T-helper 9 cell (primary cell): ENCODE measurements around the gene CCDC124.
"Not testable (repeated sequence)": the region's sequence is repeated elsewhere in the genome, so short reads cannot be mapped to it uniquely, and the experiment has no call there.

Experiments used
- DNase-seq: peaks from one replicate; pipeline ENCODE4 v3.0.0-alpha.2; 2020
- total RNA-seq, 2 donors: gene quantifications; one replicate each; lab custom pipeline; 2026; lab: John Stamatoyannopoulos, UW

Gene CCDC124
- total RNA-seq: 12.8 to 14.8 reads per million in 2 donors

- peak; percentile 89 for DNase-seq
Observed at GRCh38 chr19:17932485-17933338, at the start of gene CCDC124. CCDC124 (plus strand) TSS chr19:17933015; CDS start chr19:17936421, 3,406 bp downstream.

GRCh38 chr19:17883627-17884410, 49.0 kb upstream of the CCDC124 start:
- no peak for DNase-seq

GRCh38 chr19:17886515-17886914, 46.3 kb upstream of the CCDC124 start:
- no peak for DNase-seq

GRCh38 chr19:17887221-17887620, 45.6 kb upstream of the CCDC124 start:
- DNase-seq: not testable (repeated sequence)

- DNase-seq: no peak
Observed at GRCh38 chr19:17888260-17888659, 44.6 kb upstream of the CCDC124 start.

GRCh38 chr19:17889609-17890214, 43.1 kb upstream of the CCDC124 start:
- DNase-seq: no peak

- DNase-seq: no peak
Observed at GRCh38 chr19:17893766-17894165, 39.0 kb upstream of the CCDC124 start.

- no peak for DNase-seq
Observed at GRCh38 chr19:17902701-17903100, 30.1 kb upstream of the CCDC124 start.

- no peak for DNase-seq
Observed at GRCh38 chr19:17908244-17908643, 24.6 kb upstream of the CCDC124 start.

- DNase-seq: no peak
Observed at GRCh38 chr19:17909003-17909732, 23.6 kb upstream of the CCDC124 start.

GRCh38 chr19:17910791-17911360, 21.9 kb upstream of the CCDC124 start:
- DNase-seq: no peak

- no peak for DNase-seq
Observed at GRCh38 chr19:17915940-17916593, 16.7 kb upstream of the CCDC124 start.

- DNase-seq: not testable (repeated sequence)
Observed at GRCh38 chr19:17918151-17918550, 14.7 kb upstream of the CCDC124 start.

GRCh38 chr19:17919122-17919521, 13.7 kb upstream of the CCDC124 start:
- not testable (repeated sequence) for DNase-seq

GRCh38 chr19:17920527-17920926, 12.3 kb upstream of the CCDC124 start:
- DNase-seq: no peak

- no peak for DNase-seq
Observed at GRCh38 chr19:17922138-17922537, 10.7 kb upstream of the CCDC124 start.

GRCh38 chr19:17926044-17926443, 6.8 kb upstream of the CCDC124 start:
- no peak for DNase-seq

- no peak for DNase-seq
Observed at GRCh38 chr19:17929056-17929455, 3.8 kb upstream of the CCDC124 start.

GRCh38 chr19:17931532-17932191, 1.2 kb upstream of the CCDC124 start:
- DNase-seq: no peak

GRCh38 chr19:17933414-17934129, 757 bp downstream of the CCDC124 start:
- no peak for DNase-seq
